Measurements from ENCODE around the gene PDK2.

Gene PDK2

DNA sequence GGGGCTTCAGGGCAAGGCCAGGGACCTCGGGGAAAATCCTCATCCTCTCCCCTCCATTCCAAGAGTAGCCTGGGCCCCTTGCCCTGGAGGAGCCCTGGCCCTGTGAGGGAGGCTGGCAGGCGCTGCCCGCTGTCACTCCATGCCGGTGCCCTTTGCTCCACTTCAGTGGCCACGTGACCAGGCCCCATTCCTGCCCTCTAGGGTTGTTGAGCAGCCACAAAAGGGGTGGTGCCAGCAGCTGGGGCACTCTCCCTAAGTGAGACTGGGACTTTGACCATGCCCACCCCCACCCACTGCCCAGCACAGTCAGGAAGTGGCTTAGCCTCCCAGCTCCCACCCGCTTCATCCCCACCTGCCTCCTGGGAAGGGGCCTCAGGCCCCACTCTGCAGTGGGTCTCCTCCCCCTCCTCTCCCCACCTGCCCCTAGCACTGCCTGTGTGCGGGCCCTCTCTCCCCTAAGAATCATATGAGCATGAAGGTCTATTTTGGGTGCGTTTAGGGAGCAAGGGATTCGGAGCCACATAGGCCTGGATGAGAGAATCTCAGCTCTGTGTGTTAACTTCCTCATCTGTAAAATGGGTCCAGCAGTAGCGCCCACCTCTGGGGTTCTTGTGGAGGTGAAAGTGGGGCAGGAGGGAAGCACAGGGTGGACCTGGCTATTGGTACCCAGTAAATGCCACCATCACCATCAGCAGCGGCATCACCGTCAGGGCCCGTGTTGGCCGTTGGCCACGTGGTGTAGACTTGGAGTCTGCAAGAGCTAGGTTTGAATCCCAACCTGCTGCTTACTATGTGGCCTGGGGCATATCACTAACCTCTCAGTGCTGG, 7.2 kb downstream of the PDK2 start:
- DNase-seq = no peak

DNA sequence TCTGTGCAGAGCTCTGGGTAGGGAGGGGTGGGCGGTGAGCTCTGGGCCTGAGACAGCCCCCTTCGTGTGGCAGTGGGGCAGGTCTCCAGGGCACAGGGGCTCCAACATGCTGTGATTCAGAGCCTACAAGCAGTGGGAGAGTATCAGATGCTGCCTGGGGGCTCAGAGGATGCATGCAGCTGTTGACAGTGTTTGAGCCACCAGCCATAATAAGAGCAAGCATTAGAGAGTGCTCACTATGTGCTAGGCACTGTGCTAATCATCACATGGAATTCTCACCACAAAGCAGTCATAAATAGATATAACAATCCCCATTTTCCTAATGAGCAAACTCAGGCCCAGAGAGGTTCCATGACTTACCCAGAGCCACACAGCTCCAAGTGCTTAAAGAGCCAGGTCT, 8.1 kb downstream of the PDK2 start:
- DNase-seq = no peak

DNA sequence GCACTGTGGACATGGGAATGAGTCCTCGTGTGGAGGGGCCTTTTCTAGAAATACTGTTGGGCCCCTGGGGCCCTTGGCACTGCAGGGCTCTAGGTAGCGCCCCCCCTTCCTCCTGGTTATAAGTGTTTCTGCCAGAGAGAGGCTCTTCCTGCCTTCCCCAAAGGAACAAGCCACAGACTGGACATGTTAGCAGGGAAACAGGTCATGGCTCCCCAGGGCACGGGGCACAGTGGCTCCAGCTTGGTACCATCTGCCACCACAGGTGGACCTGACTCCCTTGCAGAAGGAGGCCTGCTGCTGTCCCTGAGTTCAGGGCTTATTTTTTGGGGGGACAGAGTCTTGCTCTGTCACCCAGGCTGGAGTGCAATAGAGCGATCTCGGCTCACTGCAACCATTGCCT, 8.8 kb downstream of the PDK2 start:
- DNase-seq = no peak

DNA sequence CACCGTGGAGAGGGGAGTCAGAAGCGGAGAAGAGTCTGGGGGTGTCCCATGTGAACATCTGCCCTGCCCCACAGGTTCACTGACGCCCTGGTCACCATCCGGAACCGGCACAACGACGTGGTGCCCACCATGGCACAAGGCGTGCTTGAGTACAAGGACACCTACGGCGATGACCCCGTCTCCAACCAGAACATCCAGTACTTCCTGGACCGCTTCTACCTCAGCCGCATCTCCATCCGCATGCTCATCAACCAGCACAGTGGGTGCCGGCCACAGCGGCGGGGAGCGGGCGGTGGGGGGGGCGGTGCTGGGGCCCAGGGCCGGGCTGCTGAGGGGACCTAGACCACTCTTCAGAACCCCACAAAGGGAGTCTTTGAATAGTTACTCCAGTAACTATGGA, 10.7 kb downstream of the PDK2 start:
- no peak for DNase-seq

GRCh38 chr17:50106393-50107131, 11.4 kb downstream of the PDK2 start:
- DNase-seq = no peak

DNA sequence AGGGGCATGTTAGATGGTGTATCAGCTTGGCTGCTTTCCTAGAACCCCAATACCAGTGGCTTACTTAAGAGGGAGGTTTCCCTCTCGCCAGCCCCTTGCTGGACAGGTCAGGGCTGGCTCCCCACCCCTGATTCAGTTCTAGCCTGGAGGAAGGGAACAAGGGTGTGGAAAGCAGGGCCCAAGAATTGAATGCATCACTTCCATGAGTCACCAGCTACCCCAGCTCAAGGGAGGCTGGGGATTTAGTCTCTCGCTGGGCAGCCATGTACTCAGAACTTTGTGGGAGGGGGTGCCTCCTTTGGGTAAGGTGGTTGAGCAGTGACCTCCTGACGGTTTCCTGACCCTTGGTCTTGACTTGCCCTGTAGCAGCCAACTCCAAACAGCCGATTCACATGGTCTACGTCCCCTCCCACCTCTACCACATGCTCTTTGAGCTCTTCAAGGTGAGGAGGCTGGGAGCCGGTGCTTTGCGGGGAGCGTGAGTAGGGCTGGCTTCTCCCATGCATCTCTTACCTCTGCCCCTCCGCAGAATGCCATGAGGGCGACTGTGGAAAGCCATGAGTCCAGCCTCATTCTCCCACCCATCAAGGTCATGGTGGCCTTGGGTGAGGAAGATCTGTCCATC, 12.8 kb downstream of the PDK2 start:
- DNase-seq = no peak

- no peak for DNase-seq
These were observed 13.4 kb downstream of the PDK2 start for GRCh38 chr17:50108556-50108955.

DNA sequence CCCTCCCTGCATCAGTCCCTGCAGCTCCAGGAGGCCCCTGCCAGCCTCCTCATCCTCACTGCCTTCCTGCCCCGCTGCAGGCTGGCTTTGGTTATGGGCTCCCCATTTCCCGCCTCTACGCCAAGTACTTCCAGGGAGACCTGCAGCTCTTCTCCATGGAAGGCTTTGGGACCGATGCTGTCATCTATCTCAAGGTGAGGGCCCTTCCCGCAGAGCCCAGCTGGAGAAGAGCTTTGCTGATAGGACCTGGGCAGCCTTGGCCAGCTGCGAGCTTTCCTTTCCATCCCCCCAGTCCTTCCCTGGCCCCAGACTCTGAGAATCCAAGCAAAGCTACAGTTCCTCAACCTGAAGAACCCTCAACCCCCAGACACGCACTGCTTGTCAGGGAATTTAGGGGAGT, 14.1 kb downstream of the PDK2 start:
- no peak for DNase-seq

- DNase-seq = no peak
These were observed 14.6 kb downstream of the PDK2 start for GRCh38 chr17:50109785-50110184.

- no peak for DNase-seq
These were observed 15.6 kb downstream of the PDK2 start for GRCh38 chr17:50110591-50111349.

GRCh38 chr17:50111673-50112655, 16.8 kb downstream of the PDK2 start:
- peak; percentile 60 for DNase-seq

DNA sequence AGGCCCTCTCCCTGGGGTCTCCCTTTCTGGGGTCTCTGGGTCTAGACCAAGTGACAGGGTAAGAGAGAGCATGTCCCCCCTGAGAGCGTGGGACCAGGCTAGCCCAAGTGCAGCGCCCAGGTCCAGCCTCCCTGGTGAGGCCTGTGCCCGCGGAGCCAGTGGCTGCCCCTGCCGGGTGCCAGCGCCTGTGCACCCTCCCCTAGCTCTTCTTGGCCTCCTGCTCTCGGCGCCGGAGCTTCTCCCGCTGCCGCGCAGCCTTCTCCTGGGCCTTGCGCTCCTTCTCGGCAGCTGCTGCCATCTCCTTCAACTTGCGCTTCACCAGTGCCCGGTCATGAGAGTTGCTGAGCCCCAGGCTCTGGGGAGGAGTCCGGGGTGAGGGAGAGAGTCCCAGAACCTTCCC, 17.5 kb downstream of the PDK2 start:
- no peak for DNase-seq

GRCh38 chr17:50113624-50114320, 18.6 kb downstream of the PDK2 start:
- DNase-seq = no peak

GRCh38 chr17:50114401-50114800, 19.2 kb downstream of the PDK2 start:
- no peak for DNase-seq

DNA sequence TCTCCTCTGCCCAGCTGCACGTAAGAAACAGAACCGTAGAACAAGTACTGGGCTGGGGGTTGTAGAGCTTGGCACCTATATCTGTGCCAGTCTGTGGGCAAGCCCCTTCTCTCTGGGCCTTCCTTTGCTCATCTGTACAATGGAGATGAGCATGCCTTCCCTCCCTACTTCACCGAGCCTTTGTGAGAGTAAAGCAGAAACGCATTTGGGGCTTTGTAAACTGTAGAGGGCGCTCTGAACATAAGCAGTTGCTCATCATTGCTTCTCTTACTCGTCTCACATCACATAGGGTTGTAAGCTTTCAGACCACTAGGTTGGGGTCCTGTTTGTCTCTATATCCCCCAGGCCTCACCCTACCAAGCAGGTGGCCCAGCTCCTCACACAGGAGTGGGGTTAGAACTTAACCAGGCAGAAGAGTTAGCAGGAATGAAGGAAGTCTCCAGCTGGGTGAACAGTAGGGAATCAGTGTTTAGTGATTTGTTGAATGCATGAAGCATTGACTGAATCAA, 19.8 kb downstream of the PDK2 start:
- no peak for DNase-seq

DNA sequence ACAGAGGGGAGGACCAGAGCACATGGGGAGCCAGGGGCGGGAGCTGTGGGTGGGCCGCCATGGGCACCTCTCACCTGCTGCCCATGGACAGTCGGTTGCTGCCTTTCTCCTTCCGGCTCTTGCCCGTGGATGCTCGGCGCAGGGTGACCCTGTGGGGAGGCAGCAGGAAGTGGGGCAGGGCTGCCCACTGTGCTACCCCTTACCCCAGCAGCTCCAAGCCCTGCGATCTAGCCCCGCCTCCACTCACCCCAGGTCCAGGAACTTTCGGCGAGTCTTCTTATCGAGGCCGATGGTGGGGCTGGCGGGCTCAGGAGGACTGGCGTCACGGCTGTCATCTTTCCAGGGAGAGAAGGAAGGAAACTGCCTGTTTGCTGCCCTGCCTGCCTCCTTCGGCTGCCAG, 20.6 kb downstream of the PDK2 start:
- no peak for DNase-seq

GRCh38 chr17:50117202-50118051, 22.3 kb downstream of the PDK2 start:
- DNase-seq = peak; percentile 78

DNA sequence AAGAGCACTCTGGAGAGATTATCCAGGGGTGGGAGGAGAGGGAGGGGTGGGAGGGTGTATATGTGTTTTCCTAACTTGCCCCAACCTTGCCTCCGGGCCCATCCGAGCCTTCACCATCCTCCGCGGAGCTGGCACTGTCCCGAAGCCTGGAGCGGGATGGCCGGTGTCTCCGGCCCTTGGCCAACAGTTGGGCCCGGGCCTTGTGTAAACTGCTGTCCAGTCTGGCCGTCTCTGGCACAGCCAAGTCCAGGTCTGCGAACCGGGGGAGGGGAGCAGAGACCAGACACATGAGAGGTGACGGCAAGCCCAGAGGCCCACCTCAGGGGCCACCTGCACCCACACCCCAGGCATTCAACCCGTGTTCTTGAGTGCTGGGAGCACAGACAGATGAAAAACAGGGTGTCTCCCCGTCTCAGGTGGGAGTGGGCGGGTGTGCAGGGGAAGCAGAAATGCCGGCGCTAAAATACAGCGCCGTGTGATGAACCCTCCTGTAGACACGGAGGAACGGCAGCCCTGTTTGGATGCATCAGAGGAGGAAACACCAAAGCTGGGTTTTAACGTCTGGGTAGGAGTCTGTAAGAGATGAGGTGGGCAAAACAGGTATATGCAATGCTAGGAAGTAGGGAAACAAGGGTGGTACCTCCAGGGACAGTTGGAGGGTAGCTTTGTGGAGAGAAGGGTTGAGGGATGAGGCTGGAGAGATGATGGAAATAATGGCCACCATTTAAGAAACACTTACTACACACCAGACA, 23.1 kb downstream of the PDK2 start:
- no peak for DNase-seq

GRCh38 chr17:50118828-50119218, 23.7 kb downstream of the PDK2 start:
- DNase-seq = no peak
